Measurements from ENCODE around the gene CCDC178.
"Not testable (repeated sequence)": the region's sequence is repeated elsewhere in the genome, so short reads cannot be mapped to it uniquely, and the experiment has no call there.

The CCDC178 gene

GRCh38 chr18:33157893-33158292 lies 282.6 kb downstream of the CCDC178 start:
- DNase-seq (ENCODE audit: extremely low spot score): no peak
- ChIA-PET POLR2A (no interaction called here), CTCF (interaction anchor here (0.6 kb wide), 2 partner anchors 357 to 681 kb away, joined by 3 to 4 read pairs; no protein-coding TSS in a partner anchor)
- TF ChIP-seq NFRKB (IDR thresholded peaks at IDR 0.05) (no peak), FOXK2 (IDR thresholded peaks at IDR 0.05) (no peak), FOXM1 (IDR thresholded peaks at IDR 0.05; ENCODE audit: borderline replicate concordance) (no peak), BHLHE40 (IDR thresholded peaks at IDR 0.05; ENCODE audit: borderline replicate concordance) (no peak), SUZ12 (IDR thresholded peaks at IDR 0.05) (no peak), FOXA1 (IDR thresholded peaks at IDR 0.05) (no peak), ZNF384 (IDR thresholded peaks at IDR 0.05) (no peak), LEF1 (IDR thresholded peaks at IDR 0.05; ENCODE audit: borderline replicate concordance) (no peak), L3MBTL2 (conservative IDR thresholded peaks at IDR 0.05) (no peak), PKNOX1 (IDR thresholded peaks at IDR 0.05) (no peak), SP1 (IDR thresholded peaks at IDR 0.05) (no peak), ARNT (IDR thresholded peaks at IDR 0.05) (no peak), ELF4 (IDR thresholded peaks at IDR 0.05) (no peak), HDGF (IDR thresholded peaks at IDR 0.05; ENCODE audit: borderline replicate concordance) (no peak), CTBP1 (IDR thresholded peaks at IDR 0.05; ENCODE audit: borderline replicate concordance) (no peak), TARDBP (IDR thresholded peaks at IDR 0.05) (no peak)

- ChIA-PET CTCF (interaction anchor here (0.7 kb wide), 1 partner anchor 133 kb away, joined by 3 read pairs; no protein-coding TSS in a partner anchor), POLR2A (no interaction called here)
- no peak for DNase-seq (ENCODE audit: extremely low spot score)
- TF ChIP-seq PKNOX1 (IDR thresholded peaks at IDR 0.05): peak; percentile 77
- no peak for TF ChIP-seq ELF4 (IDR thresholded peaks at IDR 0.05)
Observed at GRCh38 chr18:33156906-33157470, 283.5 kb downstream of the CCDC178 start.

GRCh38 chr18:33154049-33154448 lies 286.5 kb downstream of the CCDC178 start:
- TF ChIP-seq SP1 (IDR thresholded peaks at IDR 0.05) (no peak), ELF4 (IDR thresholded peaks at IDR 0.05) (no peak), ZNF384 (IDR thresholded peaks at IDR 0.05) (no peak), LEF1 (IDR thresholded peaks at IDR 0.05; ENCODE audit: borderline replicate concordance) (no peak), BHLHE40 (IDR thresholded peaks at IDR 0.05; ENCODE audit: borderline replicate concordance) (no peak), HDGF (IDR thresholded peaks at IDR 0.05; ENCODE audit: borderline replicate concordance) (no peak), SUZ12 (IDR thresholded peaks at IDR 0.05) (no peak), FOXK2 (IDR thresholded peaks at IDR 0.05) (no peak), CTBP1 (IDR thresholded peaks at IDR 0.05; ENCODE audit: borderline replicate concordance) (no peak), FOXA1 (IDR thresholded peaks at IDR 0.05) (no peak), PKNOX1 (IDR thresholded peaks at IDR 0.05) (no peak), ARNT (IDR thresholded peaks at IDR 0.05) (no peak), FOXM1 (IDR thresholded peaks at IDR 0.05; ENCODE audit: borderline replicate concordance) (no peak), L3MBTL2 (conservative IDR thresholded peaks at IDR 0.05) (no peak), TARDBP (IDR thresholded peaks at IDR 0.05) (no peak), NFRKB (IDR thresholded peaks at IDR 0.05) (no peak)
- POLR2A ChIA-PET: no interaction called here
- no peak for DNase-seq (ENCODE audit: extremely low spot score)
- CTCF ChIA-PET: no interaction called here

- ChIA-PET POLR2A (no interaction called here), CTCF (no interaction called here)
- TF ChIP-seq L3MBTL2 (conservative IDR thresholded peaks at IDR 0.05) (no peak), ZNF384 (IDR thresholded peaks at IDR 0.05) (no peak), LEF1 (IDR thresholded peaks at IDR 0.05; ENCODE audit: borderline replicate concordance) (no peak), CTBP1 (IDR thresholded peaks at IDR 0.05; ENCODE audit: borderline replicate concordance) (no peak), PKNOX1 (IDR thresholded peaks at IDR 0.05) (no peak), ELF4 (IDR thresholded peaks at IDR 0.05) (no peak), SUZ12 (IDR thresholded peaks at IDR 0.05) (no peak), FOXA1 (IDR thresholded peaks at IDR 0.05) (no peak), NFRKB (IDR thresholded peaks at IDR 0.05) (no peak), TARDBP (IDR thresholded peaks at IDR 0.05) (no peak), SP1 (IDR thresholded peaks at IDR 0.05) (no peak), HDGF (IDR thresholded peaks at IDR 0.05; ENCODE audit: borderline replicate concordance) (no peak), FOXM1 (IDR thresholded peaks at IDR 0.05; ENCODE audit: borderline replicate concordance) (no peak)
- DNase-seq (ENCODE audit: extremely low spot score): no peak
Observed at GRCh38 chr18:33152376-33152775, 288.1 kb downstream of the CCDC178 start.

GRCh38 chr18:33147811-33148210 lies 292.7 kb downstream of the CCDC178 start:
- CTCF ChIA-PET; POLR2A ChIA-PET; DNase-seq (ENCODE audit: extremely low spot score): not testable (repeated sequence)

GRCh38 chr18:33146014-33146413 lies 294.5 kb downstream of the CCDC178 start:
- CTCF ChIA-PET: no interaction called here
- POLR2A ChIA-PET: no interaction called here
- no peak for TF ChIP-seq ARNT (IDR thresholded peaks at IDR 0.05)
- TF ChIP-seq HDGF (IDR thresholded peaks at IDR 0.05; ENCODE audit: borderline replicate concordance): no peak
- no peak for TF ChIP-seq LEF1 (IDR thresholded peaks at IDR 0.05; ENCODE audit: borderline replicate concordance)
- no peak for TF ChIP-seq TARDBP (IDR thresholded peaks at IDR 0.05)
- no peak for TF ChIP-seq SUZ12 (IDR thresholded peaks at IDR 0.05)
- TF ChIP-seq ZNF384 (IDR thresholded peaks at IDR 0.05): no peak
- TF ChIP-seq NFRKB (IDR thresholded peaks at IDR 0.05): no peak
- TF ChIP-seq PKNOX1 (IDR thresholded peaks at IDR 0.05): no peak
- no peak for TF ChIP-seq L3MBTL2 (conservative IDR thresholded peaks at IDR 0.05)
- DNase-seq (ENCODE audit: extremely low spot score): no peak

All from HEK293T (cell line).